Endothelial cell of umbilical vein (primary cell): ENCODE measurements around the gene ZDHHC17. TPM values are rescaled to one million over a fixed set of nuclear protein-coding genes. Genes with fewer than 3 reads are reported as not detected.

Experiments used
- BruUV-seq: library from RNA; stranded (reverse); fragments of 400-500 nt; replicated peaks from 2 replicates; lab custom pipeline; 2021; lab: Mats Ljungman, UMichigan
- CTCF ChIA-PET: fragments of 300-600, 350-600 bp; sonication (Branson Sonifier 250); formaldehyde crosslinking; loops from one replicate; lab custom pipeline; 2021; ENCODE audit warnings: antibody characterized with exemption, inconsistent platforms; lab: Charles Lee
- POLR2A ChIA-PET: fragments of 300-600, 350-600 bp; sonication (Branson Sonifier 250); formaldehyde crosslinking; loops from one replicate; lab custom pipeline; 2021; ENCODE audit warnings: antibody characterized with exemption, inconsistent platforms; lab: Charles Lee
- DNase-seq: peaks from one replicate; pipeline ENCODE4 v3.0.0-alpha.2; 2011; ENCODE audit warnings: low read depth, low spot score
- FAIRE-seq: peaks from 2 replicates; lab custom pipeline; 2011; peaks lifted over from hg19 to GRCh38; lab: Jason Lieb, UNC
- H2AFZ ChIP-seq: 2 replicates; pipeline ENCODE4 v1.6.0; 2012; ENCODE audit warnings: low read depth, low read length, control low read depth, inconsistent platforms
- H3K27ac ChIP-seq: 2 replicates; pipeline ENCODE4 v1.5.1; 2011; ENCODE audit warnings: low read depth, mild to moderate bottlenecking, control low read depth, low read length, moderate library complexity; ENCODE audit not compliant: insufficient read depth
- H3K27me3 ChIP-seq, 2 experiments: 2 replicates each; pipeline versions ENCODE4 v1.6.0 to v1.6.1; 2011; ENCODE audit warnings: low read length in 2 of 2, mixed read lengths in 1 of 2; ENCODE audit not compliant: control insufficient read depth in 2 of 2, insufficient read depth in 2 of 2
- H3K36me3 ChIP-seq, 2 experiments: 2 replicates in 1 of 2; 3 replicates in 1 of 2; pipeline ENCODE4 v1.5.1; 2011; ENCODE audit warnings: low read length in 2 of 2, mild to moderate bottlenecking in 1 of 2, moderate library complexity in 1 of 2; ENCODE audit not compliant: control insufficient read depth in 2 of 2, insufficient read depth in 2 of 2; ENCODE audit errors: extremely low read depth in 1 of 2
- H3K4me1 ChIP-seq: 3 replicates; pipeline ENCODE4 v1.5.1; 2011; ENCODE audit warnings: mild to moderate bottlenecking, low read length; ENCODE audit not compliant: control insufficient read depth, insufficient read depth; ENCODE audit errors: extremely low read depth
- H3K4me2 ChIP-seq: 2 replicates; pipeline ENCODE4 v1.6.1; 2011; ENCODE audit warnings: low read length, control low read depth, mixed read lengths; ENCODE audit not compliant: insufficient read depth
- H3K4me3 ChIP-seq, 3 experiments: fragments of 200-600 bp in 1 of 3; sonication (generic), shearing (Covaris generic) in 1 of 3; replicated peaks in 1 of 3; 2 replicates each; pipeline ENCODE4 v1.5.1; 2011 to 2016; ENCODE audit warnings: control low read depth in 3 of 3, low read length in 3 of 3, mild to moderate bottlenecking in 2 of 3, inconsistent platforms in 1 of 3, low read depth in 1 of 3, moderate library complexity in 1 of 3; ENCODE audit not compliant: insufficient read depth in 1 of 3
- H3K79me2 ChIP-seq: 2 replicates; pipeline ENCODE4 v1.6.0; 2012; ENCODE audit warnings: low read length, inconsistent platforms; ENCODE audit not compliant: control insufficient read depth, insufficient read depth
- H3K9ac ChIP-seq: replicated peaks from 2 replicates; pipeline ENCODE3; 2011; ENCODE audit warnings: low read length, control low read depth; ENCODE audit not compliant: insufficient read depth; ENCODE audit errors: extremely low read depth
- H3K9me1 ChIP-seq: replicated peaks from 3 replicates; pipeline ENCODE4 v1.6.0; 2011; ENCODE audit warnings: mild to moderate bottlenecking, low read length; ENCODE audit not compliant: control insufficient read depth, insufficient read depth; ENCODE audit errors: extremely low read depth
- H3K9me3 ChIP-seq: replicated peaks from 2 replicates; pipeline ENCODE4 v1.5.1; 2012; ENCODE audit warnings: low read length, inconsistent platforms; ENCODE audit not compliant: control insufficient read depth, insufficient read depth
- H4K20me1 ChIP-seq: replicated peaks from 2 replicates; pipeline ENCODE3; 2011; ENCODE audit warnings: mild to moderate bottlenecking, low read length; ENCODE audit not compliant: control insufficient read depth, insufficient read depth; ENCODE audit errors: extremely low read depth
- CTCF ChIP-seq, 2 donors: IDR thresholded peaks; 1 replicate in 1 of 2; 2 replicates in 1 of 2; pipeline ENCODE4 v1.5.1; 2011; ENCODE audit warnings: low read length in 2 of 2, mild to moderate bottlenecking in 2 of 2, moderate library complexity in 2 of 2, control low read depth in 1 of 2, inconsistent platforms in 1 of 2, low read depth in 1 of 2; ENCODE audit not compliant: insufficient read depth in 1 of 2; ENCODE audit errors: extremely low read depth in 1 of 2
- EZH2 ChIP-seq: IDR thresholded peaks from 2 replicates; pipeline ENCODE4 v1.6.1; 2012; ENCODE audit warnings: borderline replicate concordance, low read depth, mild to moderate bottlenecking, moderate library complexity, low read length, inconsistent platforms; ENCODE audit not compliant: severe bottlenecking
- FOS ChIP-seq: IDR thresholded peaks from 2 replicates; pipeline ENCODE4 v1.6.1; 2011; ENCODE audit warnings: mild to moderate bottlenecking, low read length, moderate library complexity, borderline replicate concordance; ENCODE audit not compliant: insufficient read depth
- GATA2 ChIP-seq: IDR thresholded peaks from 2 replicates; pipeline ENCODE4 v1.7.0; 2011; ENCODE audit warnings: low read depth, mild to moderate bottlenecking, moderate library complexity, mixed read lengths, low read length; ENCODE audit not compliant: insufficient read length, insufficient read depth
- JUN ChIP-seq: IDR thresholded peaks from 2 replicates; pipeline ENCODE4 v1.6.1; 2011; ENCODE audit warnings: borderline replicate concordance, low read depth; ENCODE audit not compliant: insufficient read length, insufficient read depth
- MAX ChIP-seq: IDR thresholded peaks from 2 replicates; pipeline ENCODE4 v1.6.1; 2011; ENCODE audit not compliant: insufficient read depth, insufficient read length
- MYC ChIP-seq: IDR thresholded peaks from one replicate; pipeline ENCODE4 v1.6.1; 2011; ENCODE audit warnings: mild to moderate bottlenecking, low read depth, low read length
- POLR2A ChIP-seq: IDR thresholded peaks from 2 replicates; pipeline ENCODE4 v1.6.1; 2012; ENCODE audit warnings: low read depth, mild to moderate bottlenecking, control low read depth, low read length
- POLR2AphosphoS5 ChIP-seq: IDR thresholded peaks from 2 replicates; pipeline ENCODE4 v1.6.1; 2012; ENCODE audit warnings: low read depth, mild to moderate bottlenecking, control low read depth, low read length, moderate library complexity; ENCODE audit not compliant: insufficient read depth
- dilution Hi-C: fragments of 300-500 bp; cut with MboI; formaldehyde crosslinking; loops from one replicate; pipeline ENCODE4 v1.15.0; 2019; ENCODE audit warnings: low sequenced_read_pairs; ENCODE audit not compliant: extremely low pct_ligation_motif_present
- intact Hi-C: fragments of 100-400 bp; cut with micrococcal nuclease; formaldehyde crosslinking; loops from one replicate; pipeline ENCODE4 v1.10.0; 2022
- polyA plus RNA-seq, 4 experiments: library from polyadenylated mRNA; depleted of rRNA in 3 of 4; stranded (reverse) in 3 of 4; unstranded in 1 of 4; fragments of >200 nt; gene quantifications; 2 replicates each; pipeline versions ENCODE4 v1.2.1 to v1.2.3, GENCODE V29; 2011 to 2012; ENCODE audit warnings: missing spikeins in 1 of 4
- total RNA-seq: library from RNA; stranded (reverse); gene quantifications from 2 replicates; pipeline ENCODE4 v1.2.3, GENCODE V29; 2021

The ZDHHC17 gene
- total and polyA plus RNA-seq, 2 donors (not counting 3 experiments of a cell fraction or from before 2014, with no cell fraction given), result 21.2 to 26.9 TPM

- no peak for FAIRE-seq
- CTCF ChIA-PET, result interaction anchor here (2.2 kb wide), 1 partner anchor 8 kb away, joined by 5 read pairs; no protein-coding TSS in a partner anchor
- H3K9me1 ChIP-seq, result no peaks in the 10 kb centered on the region
These were observed 110.1 kb downstream of the ZDHHC17 start for GRCh38 chr12:76874027-76874426.

More at GRCh38 chr12:76874027-76874426, 110.1 kb downstream of the ZDHHC17 start:
- no peaks in the 10 kb centered on the region for H3K9me3 ChIP-seq
- H3K9ac ChIP-seq, result no peak overlapping the region
- intact Hi-C loops, result no loop called here
- no peaks in the 10 kb centered on the region for H3K27me3 ChIP-seq
- no peak overlapping the region for H3K4me3 ChIP-seq
- no peaks in the 10 kb centered on the region for H4K20me1 ChIP-seq
- dilution Hi-C loops, result no loop called here
- H3K27ac ChIP-seq, result no peak overlapping the region
- no TSS peak for BruUV-seq
- no peaks in the 10 kb centered on the region for H3K36me3 ChIP-seq
- no peak overlapping the region for H3K4me2 ChIP-seq
- H3K79me2 ChIP-seq, result no peaks in the 10 kb centered on the region
- TF ChIP-seq EZH2, result no peak
- TF ChIP-seq POLR2AphosphoS5, result no peak
- TF ChIP-seq FOS, result no peak
- TF ChIP-seq POLR2A, result no peak
- no peak for TF ChIP-seq MAX
- TF ChIP-seq MYC, result no peak
- no peak for TF ChIP-seq GATA2
- no peak for TF ChIP-seq JUN
- no peak for TF ChIP-seq CTCF (IDR thresholded peaks at IDR 0.05; ENCODE audit: extremely low read depth in 1 of 2, insufficient read depth in 1 of 2, low read depth in 1 of 2, low read length in 2 of 2)
- POLR2A ChIA-PET, result no interaction called here
- no peak overlapping the region for H2AFZ ChIP-seq
- peaks cover 3% of the 10 kb centered on the region for H3K4me1 ChIP-seq
- no peak for DNase-seq
